SK-N-SH (cell line): Measurements from ENCODE around the gene GATAD2B. TPM values are rescaled to one million over a fixed set of nuclear protein-coding genes. Genes with fewer than 3 reads are reported as not detected.

Experiments
- CTCF ChIA-PET: fragments of 300-600, 350-600 bp; formaldehyde crosslinking; extraction: SDS; loops from one replicate; lab custom pipeline; 2021; lab: Yijun Ruan, JAX
- POLR2A ChIA-PET: fragments of 350-600 bp; sonication (Branson Sonifier 250); formaldehyde crosslinking; extraction: SDS; loops from one replicate; lab custom pipeline; 2020; ENCODE audit warnings: antibody characterized with exemption, inconsistent platforms; lab: Yijun Ruan, JAX
- DNase-seq: peaks from one replicate; pipeline ENCODE4 v3.0.0; 2012
- H2AFZ ChIP-seq: fragments of 200-600 bp; sonication (generic); 2 replicates; pipeline ENCODE4 v1.8.1; 2016; ENCODE audit warnings: antibody characterized with exemption, mild to moderate bottlenecking, low read depth
- H3F3A ChIP-seq: fragments of 200-600 bp; sonication (generic); replicated peaks from 2 replicates; pipeline ENCODE3; 2016; ENCODE audit warnings: antibody characterized with exemption, mild to moderate bottlenecking; ENCODE audit not compliant: insufficient read depth
- H3K27ac ChIP-seq, 2 experiments: fragments of 200-500 bp in 1 of 2; fragments of 200-600 bp in 1 of 2; sonication (Bioruptor generic) in 1 of 2; sonication (generic), shearing (Covaris generic) in 1 of 2; 2 replicates each; pipeline versions ENCODE4 v1.5.1 to v1.6.1; 2014 to 2016; ENCODE audit warnings: low read depth in 2 of 2, inconsistent platforms in 1 of 2, low read length in 1 of 2, mild to moderate bottlenecking in 1 of 2, mixed read lengths in 1 of 2
- H3K27me3 ChIP-seq: fragments of 200-600 bp; sonication (generic), shearing (Covaris generic); 2 replicates; pipeline ENCODE4 v1.6.1; 2016; ENCODE audit warnings: mixed run types; ENCODE audit not compliant: insufficient read depth
- H3K36me3 ChIP-seq, 2 experiments: fragments of 200-500 bp in 1 of 2; fragments of 200-600 bp in 1 of 2; sonication (Bioruptor generic) in 1 of 2; sonication (generic) in 1 of 2; replicated peaks in 1 of 2; 2 replicates each; pipeline versions ENCODE3 to v1.5.1; 2014 to 2016; ENCODE audit warnings: low read length in 1 of 2, mild to moderate bottlenecking in 1 of 2; ENCODE audit not compliant: insufficient read depth in 2 of 2, control insufficient read depth in 1 of 2
- H3K4me1 ChIP-seq, 2 experiments: fragments of 200-500 bp in 1 of 2; fragments of 200-600 bp in 1 of 2; sonication (Bioruptor generic) in 1 of 2; sonication (generic), shearing (Covaris generic) in 1 of 2; 2 replicates each; pipeline versions ENCODE4 v1.5.1 to v1.6.1; 2014 to 2016; ENCODE audit warnings: low read depth in 1 of 2, low read length in 1 of 2, mixed run types in 1 of 2; ENCODE audit not compliant: insufficient read depth in 2 of 2, control insufficient read depth in 1 of 2
- H3K4me2 ChIP-seq: fragments of 200-600 bp; sonication (generic), shearing (Covaris generic); 2 replicates; pipeline ENCODE4 v1.6.1; 2017; ENCODE audit warnings: mixed run types
- H3K4me3 ChIP-seq, 2 experiments: fragments of 200-500 bp in 1 of 2; fragments of 200-600 bp in 1 of 2; sonication (Bioruptor generic) in 1 of 2; sonication (generic), shearing (Covaris generic) in 1 of 2; 2 replicates each; pipeline versions ENCODE4 v1.5.1 to v1.8.1; 2014 to 2016; ENCODE audit warnings: low read depth in 2 of 2, inconsistent platforms in 1 of 2, low read length in 1 of 2, mild to moderate bottlenecking in 1 of 2, mixed read lengths in 1 of 2, moderate library complexity in 1 of 2
- H3K79me2 ChIP-seq: fragments of 200-600 bp; sonication (generic); 2 replicates; pipeline ENCODE4 v1.8.1; 2017; ENCODE audit warnings: mild to moderate bottlenecking; ENCODE audit not compliant: insufficient read depth
- H3K9ac ChIP-seq: fragments of 200-600 bp; sonication (generic); 2 replicates; pipeline ENCODE4 v1.6.1; 2017; ENCODE audit warnings: mixed run types
- H3K9me2 ChIP-seq: fragments of 200-600 bp; sonication (generic); 2 replicates; pipeline ENCODE4 v1.6.1; 2017; ENCODE audit warnings: mixed run types
- H3K9me3 ChIP-seq: fragments of 200-600 bp; sonication (generic); 2 replicates; pipeline ENCODE4 v1.6.1; 2017; ENCODE audit warnings: mixed run types, mild to moderate bottlenecking, moderate library complexity
- H4K20me1 ChIP-seq: fragments of 200-600 bp; sonication (generic); 2 replicates; pipeline ENCODE4 v1.6.1; 2017; ENCODE audit warnings: mild to moderate bottlenecking, mixed run types; ENCODE audit not compliant: insufficient read depth
- CHD2 ChIP-seq: fragments of 150-350 bp; IDR thresholded peaks from 2 replicates; pipeline ENCODE4 v1.6.1; 2018; ENCODE audit warnings: low read length; ENCODE audit not compliant: partially characterized antibody
- ELF1 ChIP-seq: IDR thresholded peaks from 2 replicates; pipeline ENCODE4 v1.4.0; 2012
- EP300 ChIP-seq, 2 experiments: IDR thresholded peaks; 2 replicates each; pipeline versions ENCODE4 v1.4.0 to v1.6.1; 2012; ENCODE audit warnings: borderline replicate concordance in 1 of 2, low read depth in 1 of 2, low read length in 1 of 2
- EZH2phosphoT487 ChIP-seq: fragments of 200-600 bp; sonication (generic); IDR thresholded peaks from 2 replicates; pipeline ENCODE4 v1.6.1; 2017; ENCODE audit warnings: low read depth, mixed run types, mild to moderate bottlenecking, antibody characterized with exemption, moderate library complexity, borderline replicate concordance
- FOXJ3 ChIP-seq: sonication (generic); formaldehyde crosslinking; IDR thresholded peaks from 2 replicates; pipeline ENCODE4 v1.5.1; 2020; ENCODE audit warnings: mild to moderate bottlenecking, missing genetic modification reagents
- JUND ChIP-seq: IDR thresholded peaks from 2 replicates; pipeline ENCODE4 v1.4.0; 2012
- MEF2A ChIP-seq: IDR thresholded peaks from 2 replicates; pipeline ENCODE4 v1.4.0; 2012; ENCODE audit warnings: low read depth, borderline replicate concordance
- MXI1 ChIP-seq: IDR thresholded peaks from 2 replicates; pipeline ENCODE4 v1.6.1; 2012; ENCODE audit warnings: mild to moderate bottlenecking, low read depth, low read length, improper control_type of control experiment
- NRF1 ChIP-seq: IDR thresholded peaks from 2 replicates; pipeline ENCODE4 v1.6.1; 2012; ENCODE audit warnings: low read depth, mild to moderate bottlenecking, low read length
- POLR2AphosphoS5 ChIP-seq: IDR thresholded peaks from 2 replicates; pipeline ENCODE4 v1.6.1; 2012; ENCODE audit warnings: low read depth, low read length
- RAD21 ChIP-seq: IDR thresholded peaks from 2 replicates; pipeline ENCODE4 v1.6.1; 2012; ENCODE audit warnings: mild to moderate bottlenecking, low read length
- RCOR1 ChIP-seq: fragments of 150-350 bp; IDR thresholded peaks from 2 replicates; pipeline ENCODE4 v1.6.1; 2017; ENCODE audit warnings: antibody characterized with exemption, low read length
- RFX5 ChIP-seq: IDR thresholded peaks from 2 replicates; pipeline ENCODE4 v1.6.1; 2012; ENCODE audit warnings: mild to moderate bottlenecking, improper control_type of control experiment, low read length
- TAF1 ChIP-seq: IDR thresholded peaks from 2 replicates; pipeline ENCODE4 v1.6.1; 2012; ENCODE audit warnings: low read depth, mild to moderate bottlenecking, low read length, moderate library complexity, borderline replicate concordance
- TCF12 ChIP-seq: IDR thresholded peaks from 2 replicates; pipeline ENCODE4 v1.4.0; 2012
- TEAD4 ChIP-seq: IDR thresholded peaks from 2 replicates; pipeline ENCODE4 v1.4.0; 2012; ENCODE audit warnings: mild to moderate bottlenecking, borderline replicate concordance; ENCODE audit not compliant: insufficient read depth
- YY1 ChIP-seq: IDR thresholded peaks from 2 replicates; pipeline ENCODE4 v1.4.0; 2012; ENCODE audit warnings: low read depth, mild to moderate bottlenecking
- WGBS: methylation state at CpG from one replicate; pipeline ENCODE4 v1.1.6; 2017; ENCODE audit warnings: low lambda C conversion rate; 5-methylcytosine and 5-hydroxymethylcytosine counted together
- polyA plus RNA-seq, 3 experiments: library from polyadenylated mRNA; depleted of rRNA; stranded (reverse); fragments of >200 nt; gene quantifications; 2 replicates each; pipeline ENCODE4 v1.2.3, GENCODE V29; 2012
- TF ChIP-seq, protein P1 (sequence below): IDR thresholded peaks from 2 replicates; pipeline ENCODE4; 2012
- TF ChIP-seq, protein P2 (sequence below): IDR thresholded peaks from 2 replicates; pipeline ENCODE4 v1.6.1; 2012; ENCODE audit warnings: mild to moderate bottlenecking, low read depth, low read length, moderate library complexity
- TF ChIP-seq, protein P3 (sequence below): IDR thresholded peaks from 2 replicates; pipeline ENCODE4 v1.4.0; 2012; ENCODE audit warnings: low read depth
- TF ChIP-seq, protein P4 (sequence below): fragments of 150-350 bp; IDR thresholded peaks from 2 replicates; pipeline ENCODE4 v1.6.1; 2017; ENCODE audit warnings: antibody characterized with exemption, low read length, low read depth, borderline replicate concordance
- TF ChIP-seq, protein P5 (sequence below): fragments of 150-350 bp; IDR thresholded peaks from 2 replicates; pipeline ENCODE4 v1.6.1; 2016; ENCODE audit warnings: mild to moderate bottlenecking, low read depth, low read length

Gene GATAD2B
- 2.7 and 2.8 TPM in 2 replicates for polyA plus RNA-seq (2012; rRNA removed)
- 2.9 and 4.0 TPM in 2 replicates for polyA plus RNA-seq (2012; cell fraction: cytosol; rRNA removed)
- 5.9 and 8.3 TPM in 2 replicates for polyA plus RNA-seq (2012; cell fraction: nucleus; rRNA removed)

DNA sequence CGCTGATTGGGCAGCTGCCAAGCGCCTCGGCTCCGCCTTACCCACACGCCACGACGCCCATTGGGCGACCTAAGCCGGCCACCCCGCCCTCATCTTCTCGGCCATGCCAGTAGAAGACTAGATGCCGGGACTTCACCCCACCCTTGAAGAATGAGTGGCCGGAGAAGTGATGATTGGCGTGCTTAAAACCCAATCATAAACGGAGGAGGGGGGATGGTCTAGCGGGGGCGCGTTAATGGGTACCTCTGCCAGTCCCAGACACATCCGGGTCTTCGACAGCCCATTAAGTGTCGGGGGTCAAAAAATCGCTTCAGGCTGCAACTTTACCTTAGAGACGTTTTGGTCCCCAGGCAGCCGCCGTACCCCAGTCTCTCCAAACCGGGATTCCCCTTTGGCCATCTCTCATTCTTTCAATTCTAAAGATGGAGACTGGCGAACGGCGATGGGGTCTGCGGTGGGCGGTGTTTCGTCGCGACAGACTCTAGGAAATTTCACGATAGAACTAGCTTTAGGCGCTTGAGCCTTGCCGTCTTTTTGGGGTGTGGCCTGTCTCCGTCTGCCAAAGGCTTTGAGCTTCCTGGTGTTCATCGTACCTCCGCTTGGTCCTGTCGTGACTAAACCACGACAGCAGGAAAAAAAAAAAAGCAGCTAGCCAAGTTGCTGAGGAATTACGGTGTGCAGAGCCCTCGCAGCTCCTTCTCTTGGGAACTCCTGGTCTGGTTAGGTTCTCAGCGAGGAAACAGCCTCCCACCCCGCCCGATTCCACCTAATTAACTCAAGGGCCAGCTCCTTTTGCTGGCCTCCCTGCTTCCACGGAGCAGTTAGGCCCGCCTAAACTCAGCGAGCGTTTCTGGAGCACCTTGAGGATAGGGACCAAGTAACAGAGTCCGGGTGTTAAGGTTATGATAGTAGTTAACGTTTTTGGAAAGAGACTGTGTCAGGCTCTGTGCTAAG, at the start of gene GATAD2B:
GATAD2B (minus strand) TSS at position 1 of the 954 bp plus-strand sequence. CDS start 94,625 bp downstream, outside the sequence.
- Histone ChIP-seq H3K9me3 (no peaks in the 10 kb centered on the region), H3K27me3 (no peaks in the 10 kb centered on the region)
- TF ChIP-seq TEAD4 (no peak), NRF1 (no peak), JUND (no peak), RCOR1 (no peak), TAF1 (peak; percentile 81), POLR2AphosphoS5 (peak; percentile 90), MEF2A (no peak), MXI1 (peak; percentile 70), CHD2 (peak; percentile 96), YY1 (peak; percentile 83), TCF12 (no peak), EZH2phosphoT487 (no peak), FOXJ3 (CRISPR knock-in tag) (no peak), RFX5 (peak; percentile 59; the same call in 1 of the 2 replicates), RAD21 (peak; percentile 41), EP300 (IDR thresholded peaks at IDR 0.05; ENCODE audit: borderline replicate concordance in 1 of 2, low read depth in 1 of 2, low read length in 1 of 2) (0 out of 4 replicates have a peak, but pooled peaks of 1 of the 2 experiments have one; percentile 20), ELF1 (peak; percentile 8; the same call in 1 of the 2 replicates)
- TF ChIP-seq, protein P1, sequence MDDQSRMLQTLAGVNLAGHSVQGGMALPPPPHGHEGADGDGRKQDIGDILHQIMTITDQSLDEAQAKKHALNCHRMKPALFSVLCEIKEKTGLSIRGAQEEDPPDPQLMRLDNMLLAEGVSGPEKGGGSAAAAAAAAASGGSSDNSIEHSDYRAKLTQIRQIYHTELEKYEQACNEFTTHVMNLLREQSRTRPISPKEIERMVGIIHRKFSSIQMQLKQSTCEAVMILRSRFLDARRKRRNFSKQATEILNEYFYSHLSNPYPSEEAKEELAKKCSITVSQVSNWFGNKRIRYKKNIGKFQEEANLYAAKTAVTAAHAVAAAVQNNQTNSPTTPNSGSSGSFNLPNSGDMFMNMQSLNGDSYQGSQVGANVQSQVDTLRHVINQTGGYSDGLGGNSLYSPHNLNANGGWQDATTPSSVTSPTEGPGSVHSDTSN: peak; percentile 100
- TF ChIP-seq, protein P2, sequence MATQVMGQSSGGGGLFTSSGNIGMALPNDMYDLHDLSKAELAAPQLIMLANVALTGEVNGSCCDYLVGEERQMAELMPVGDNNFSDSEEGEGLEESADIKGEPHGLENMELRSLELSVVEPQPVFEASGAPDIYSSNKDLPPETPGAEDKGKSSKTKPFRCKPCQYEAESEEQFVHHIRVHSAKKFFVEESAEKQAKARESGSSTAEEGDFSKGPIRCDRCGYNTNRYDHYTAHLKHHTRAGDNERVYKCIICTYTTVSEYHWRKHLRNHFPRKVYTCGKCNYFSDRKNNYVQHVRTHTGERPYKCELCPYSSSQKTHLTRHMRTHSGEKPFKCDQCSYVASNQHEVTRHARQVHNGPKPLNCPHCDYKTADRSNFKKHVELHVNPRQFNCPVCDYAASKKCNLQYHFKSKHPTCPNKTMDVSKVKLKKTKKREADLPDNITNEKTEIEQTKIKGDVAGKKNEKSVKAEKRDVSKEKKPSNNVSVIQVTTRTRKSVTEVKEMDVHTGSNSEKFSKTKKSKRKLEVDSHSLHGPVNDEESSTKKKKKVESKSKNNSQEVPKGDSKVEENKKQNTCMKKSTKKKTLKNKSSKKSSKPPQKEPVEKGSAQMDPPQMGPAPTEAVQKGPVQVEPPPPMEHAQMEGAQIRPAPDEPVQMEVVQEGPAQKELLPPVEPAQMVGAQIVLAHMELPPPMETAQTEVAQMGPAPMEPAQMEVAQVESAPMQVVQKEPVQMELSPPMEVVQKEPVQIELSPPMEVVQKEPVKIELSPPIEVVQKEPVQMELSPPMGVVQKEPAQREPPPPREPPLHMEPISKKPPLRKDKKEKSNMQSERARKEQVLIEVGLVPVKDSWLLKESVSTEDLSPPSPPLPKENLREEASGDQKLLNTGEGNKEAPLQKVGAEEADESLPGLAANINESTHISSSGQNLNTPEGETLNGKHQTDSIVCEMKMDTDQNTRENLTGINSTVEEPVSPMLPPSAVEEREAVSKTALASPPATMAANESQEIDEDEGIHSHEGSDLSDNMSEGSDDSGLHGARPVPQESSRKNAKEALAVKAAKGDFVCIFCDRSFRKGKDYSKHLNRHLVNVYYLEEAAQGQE: no peak; the same call in 1 of the 2 replicates
- TF ChIP-seq, protein P3, sequence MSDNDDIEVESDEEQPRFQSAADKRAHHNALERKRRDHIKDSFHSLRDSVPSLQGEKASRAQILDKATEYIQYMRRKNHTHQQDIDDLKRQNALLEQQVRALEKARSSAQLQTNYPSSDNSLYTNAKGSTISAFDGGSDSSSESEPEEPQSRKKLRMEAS: peak; percentile 56; the same call in 1 of the 2 replicates
- TF ChIP-seq, protein P4, sequence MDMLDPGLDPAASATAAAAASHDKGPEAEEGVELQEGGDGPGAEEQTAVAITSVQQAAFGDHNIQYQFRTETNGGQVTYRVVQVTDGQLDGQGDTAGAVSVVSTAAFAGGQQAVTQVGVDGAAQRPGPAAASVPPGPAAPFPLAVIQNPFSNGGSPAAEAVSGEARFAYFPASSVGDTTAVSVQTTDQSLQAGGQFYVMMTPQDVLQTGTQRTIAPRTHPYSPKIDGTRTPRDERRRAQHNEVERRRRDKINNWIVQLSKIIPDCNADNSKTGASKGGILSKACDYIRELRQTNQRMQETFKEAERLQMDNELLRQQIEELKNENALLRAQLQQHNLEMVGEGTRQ: no peak
- TF ChIP-seq, protein P5, sequence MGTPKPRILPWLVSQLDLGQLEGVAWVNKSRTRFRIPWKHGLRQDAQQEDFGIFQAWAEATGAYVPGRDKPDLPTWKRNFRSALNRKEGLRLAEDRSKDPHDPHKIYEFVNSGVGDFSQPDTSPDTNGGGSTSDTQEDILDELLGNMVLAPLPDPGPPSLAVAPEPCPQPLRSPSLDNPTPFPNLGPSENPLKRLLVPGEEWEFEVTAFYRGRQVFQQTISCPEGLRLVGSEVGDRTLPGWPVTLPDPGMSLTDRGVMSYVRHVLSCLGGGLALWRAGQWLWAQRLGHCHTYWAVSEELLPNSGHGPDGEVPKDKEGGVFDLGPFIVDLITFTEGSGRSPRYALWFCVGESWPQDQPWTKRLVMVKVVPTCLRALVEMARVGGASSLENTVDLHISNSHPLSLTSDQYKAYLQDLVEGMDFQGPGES: peak; percentile 97
- TF ChIP-seq, all 33 proteins: peak for 12
- Histone ChIP-seq H3K9me2 (no peaks in the 10 kb centered on the region), H2AFZ (peak within 1 kb of the TSS; percentile 93), H4K20me1 (peaks cover 35% of the 10 kb centered on the region), H3K4me1 (peaks cover 17 to 25% of the 10 kb centered on the region in 2 experiments), H3K36me3 (peaks cover 0 to 12% of the 10 kb centered on the region in 2 experiments), H3K9ac (peak within 1 kb of the TSS; percentile 96), H3K4me2 (peak within 1 kb of the TSS; percentile 92), H3K79me2 (peaks cover 52% of the 10 kb centered on the region), H3F3A (peaks cover 14% of the 10 kb centered on the region), H3K4me3 (peak within 1 kb of the TSS; percentile 74 to 90), H3K27ac (peak within 1 kb of the TSS; percentile 85 to 95)
- POLR2A ChIA-PET: interaction anchor here (0.5 to 1.9 kb wide), 13 partner anchors 20 to 297 kb away, joined by 3 to 8 read pairs (median 4); partner anchors contain the start of genes CREB3L4, CRTC2, JTB and RAB13
- CTCF ChIA-PET: interaction anchor here (0.7 to 2.5 kb wide), 13 partner anchors 9 to 825 kb away, joined by 3 to 15 read pairs (median 3); partner anchors contain the start of genes CREB3L4, DENND4B and RAB13
- under 1% methylated on average over 42 of the region's 53 CpGs for WGBS
- DNase-seq: peak; percentile 96
